Uterine smooth muscle cell (primary cell): Measurements from ENCODE around the gene SEC23A. TPM values are rescaled to one million over a fixed set of nuclear protein-coding genes. Genes with fewer than 3 reads are reported as not detected.

Experiments
- total RNA-seq: library from RNA; depleted of rRNA; stranded (reverse); fragments of >200 nt; gene quantifications from 2 replicates; pipeline ENCODE4 v1.2.3, GENCODE V29; 2014

The SEC23A gene
- total RNA-seq, result 464 and 537 TPM in 2 replicates

DNA sequence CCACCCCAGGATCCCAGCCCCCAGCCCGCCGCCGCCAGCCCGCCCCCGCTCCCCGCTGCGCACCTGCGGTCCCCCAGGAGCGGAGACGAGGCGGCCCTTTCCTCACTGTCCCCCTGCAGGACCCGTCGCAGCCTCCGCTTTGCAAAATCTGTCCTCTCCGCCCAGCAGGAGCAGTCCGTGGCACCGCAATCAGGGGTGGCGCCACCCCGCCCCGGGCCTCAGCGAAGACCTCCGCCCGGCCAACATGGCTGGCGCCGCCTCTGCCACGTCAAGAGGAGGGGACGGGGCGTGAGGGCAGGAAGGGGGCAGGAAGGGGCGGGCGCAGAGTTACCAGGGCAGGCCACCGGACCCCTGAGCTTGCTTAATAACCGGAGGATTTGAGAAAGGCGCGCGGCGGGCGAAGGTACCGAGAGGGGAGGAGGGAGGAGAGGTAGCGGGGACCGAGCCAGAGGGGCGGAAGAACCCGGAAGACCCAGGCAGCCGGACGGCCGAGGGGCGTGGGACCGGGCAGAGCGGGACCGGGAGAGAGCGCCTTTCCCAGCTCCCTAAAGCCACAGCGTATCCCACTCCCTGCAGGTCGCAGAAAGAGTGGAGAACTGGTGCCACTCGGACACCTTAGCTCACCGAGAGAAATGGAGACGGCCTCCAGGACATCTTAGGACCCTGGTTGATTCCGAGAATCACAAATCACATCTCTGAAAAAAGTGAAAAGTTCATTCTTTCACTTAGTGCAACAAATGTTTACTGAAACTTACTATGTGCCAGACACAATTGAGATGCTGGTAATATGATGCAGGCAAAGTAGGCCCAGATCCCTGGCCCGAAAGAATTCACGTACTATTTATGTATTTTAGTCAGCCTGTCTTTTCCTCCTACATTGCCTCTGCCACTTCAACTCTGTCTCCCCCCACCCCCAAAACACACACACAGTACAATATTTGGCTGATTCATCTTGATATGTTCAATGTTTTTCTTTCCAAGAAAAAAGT, at the start of gene SEC23A:
Gene SEC23A (minus strand): TSS at position 267 of the 989 bp plus-strand sequence. CDS start 7,117 bp downstream, outside the sequence.

DNA sequence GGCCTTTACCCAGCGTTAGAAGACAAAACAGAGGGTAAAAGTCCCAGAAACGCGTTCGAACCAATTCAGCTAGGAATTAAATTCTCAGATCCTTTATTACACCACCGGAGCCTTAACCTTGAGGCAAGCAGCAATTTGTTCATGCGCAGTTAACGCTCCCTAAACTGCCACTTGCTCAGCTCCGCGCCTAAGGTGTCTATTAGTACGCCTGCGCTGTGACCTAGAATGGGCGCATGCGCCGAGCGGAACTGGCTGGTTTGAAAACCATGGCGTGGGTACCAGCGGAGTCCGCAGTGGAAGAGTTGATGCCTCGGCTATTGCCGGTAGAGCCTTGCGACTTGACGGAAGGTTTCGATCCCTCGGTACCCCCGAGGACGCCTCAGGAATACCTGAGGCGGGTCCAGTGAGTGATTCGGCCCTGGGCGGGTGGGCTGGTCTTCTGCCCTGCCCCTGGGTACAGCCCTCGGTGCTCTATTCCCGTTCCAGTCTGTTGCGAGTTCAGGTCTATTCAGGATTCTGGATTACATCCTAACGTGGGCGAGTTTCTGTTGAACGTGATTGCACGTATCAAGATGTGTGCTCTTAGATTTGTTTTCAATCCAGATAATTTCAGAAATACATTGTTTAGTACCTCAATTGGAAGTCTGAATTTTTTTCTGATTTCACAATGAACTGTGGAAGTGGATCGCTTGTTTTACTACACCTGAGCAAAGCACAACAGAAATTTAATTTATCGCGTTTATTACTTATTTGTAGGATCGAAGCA, 11.2 kb upstream of the SEC23A start, which contains the start of gene GEMIN2:
Gene GEMIN2 (plus strand): TSS at position 251 of the 766 bp plus-strand sequence. CDS start 16 bp downstream, at position 267.

Other genes starting within 250 kb of the SEC23A start
- 19.1 and 30.9 TPM in 2 replicates for gene GEMIN2, start 11.1 kb upstream of the SEC23A start, total RNA-seq
- gene TRAPPC6B, start 67.1 kb upstream of the SEC23A start, total RNA-seq, result 31.0 and 38.2 TPM in 2 replicates
- gene PNN, start 72.0 kb upstream of the SEC23A start, total RNA-seq, result 20.4 and 27.3 TPM in 2 replicates
- gene MIA2, start 130.7 kb upstream of the SEC23A start, total RNA-seq, result 16.2 and 26.7 TPM in 2 replicates